Sigmoid colon (tissue), 3 donors: ENCODE results near the gene ARG2.

Source experiments
- POLR2A ChIP-seq, 2 donors: fragments of 450-650 bp; IDR thresholded peaks; one replicate each; pipeline ENCODE4 v1.6.1; 2016; ENCODE audit warnings: antibody characterized with exemption in 2 of 2, mild to moderate bottlenecking in 2 of 2, moderate library complexity in 2 of 2
- TF ChIP-seq, protein P1 (sequence below), 4 experiments: fragments of 450-650 bp in 3 of 4; fragments of 200-600 bp in 1 of 4; IDR thresholded peaks; one replicate each; pipeline ENCODE4 v1.5.1; 2016 to 2019; ENCODE audit warnings: antibody characterized with exemption in 4 of 4, mild to moderate bottlenecking in 3 of 4, moderate library complexity in 2 of 4

- TF ChIP-seq, protein P1, sequence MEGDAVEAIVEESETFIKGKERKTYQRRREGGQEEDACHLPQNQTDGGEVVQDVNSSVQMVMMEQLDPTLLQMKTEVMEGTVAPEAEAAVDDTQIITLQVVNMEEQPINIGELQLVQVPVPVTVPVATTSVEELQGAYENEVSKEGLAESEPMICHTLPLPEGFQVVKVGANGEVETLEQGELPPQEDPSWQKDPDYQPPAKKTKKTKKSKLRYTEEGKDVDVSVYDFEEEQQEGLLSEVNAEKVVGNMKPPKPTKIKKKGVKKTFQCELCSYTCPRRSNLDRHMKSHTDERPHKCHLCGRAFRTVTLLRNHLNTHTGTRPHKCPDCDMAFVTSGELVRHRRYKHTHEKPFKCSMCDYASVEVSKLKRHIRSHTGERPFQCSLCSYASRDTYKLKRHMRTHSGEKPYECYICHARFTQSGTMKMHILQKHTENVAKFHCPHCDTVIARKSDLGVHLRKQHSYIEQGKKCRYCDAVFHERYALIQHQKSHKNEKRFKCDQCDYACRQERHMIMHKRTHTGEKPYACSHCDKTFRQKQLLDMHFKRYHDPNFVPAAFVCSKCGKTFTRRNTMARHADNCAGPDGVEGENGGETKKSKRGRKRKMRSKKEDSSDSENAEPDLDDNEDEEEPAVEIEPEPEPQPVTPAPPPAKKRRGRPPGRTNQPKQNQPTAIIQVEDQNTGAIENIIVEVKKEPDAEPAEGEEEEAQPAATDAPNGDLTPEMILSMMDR (IDR thresholded peaks at IDR 0.05) = no peak
- no peak for TF ChIP-seq POLR2A (IDR thresholded peaks at IDR 0.05)
Observed at GRCh38 chr14:67620217-67620785, 581 bp downstream of the ARG2 start.
